CD8-positive, alpha-beta memory T cell (primary cell): ENCODE data around the gene CNKSR2. TPM values are rescaled to one million over a fixed set of nuclear protein-coding genes. Genes with fewer than 3 reads are reported as not detected.

Experiments
- CTCF ChIA-PET: fragments of 350-600 bp; sonication (Branson Sonifier 250); formaldehyde crosslinking; loops from one replicate; lab custom pipeline; 2021; ENCODE audit warnings: antibody characterized with exemption; lab: Charles Lee
- POLR2A ChIA-PET: fragments of 350-600 bp; sonication (Branson Sonifier 250); formaldehyde crosslinking; loops from one replicate; lab custom pipeline; 2021; ENCODE audit warnings: antibody characterized with exemption; lab: Charles Lee
- DNase-seq, 5 donors: peaks; one replicate each; pipeline versions ENCODE4 v3.0.0 to v3.0.0-alpha.2; 2020 to 2022; ENCODE audit warnings: mixed read lengths in 1 of 5
- H3K27ac ChIP-seq: one replicate; pipeline ENCODE4 v1.7.0; 2013; ENCODE audit warnings: low read depth, mild to moderate bottlenecking, low read length, moderate library complexity
- H3K27me3 ChIP-seq: 2 replicates; pipeline ENCODE4 v1.7.0; 2013; ENCODE audit warnings: low read length, mild to moderate bottlenecking; ENCODE audit not compliant: insufficient read depth, poor library complexity, severe bottlenecking
- H3K36me3 ChIP-seq: 2 replicates; pipeline ENCODE4 v1.7.0; 2013; ENCODE audit warnings: mild to moderate bottlenecking, low read length, moderate library complexity; ENCODE audit not compliant: insufficient read depth
- H3K4me1 ChIP-seq: 2 replicates; pipeline ENCODE4 v1.7.0; 2013; ENCODE audit warnings: mild to moderate bottlenecking, low read length, moderate library complexity; ENCODE audit not compliant: insufficient read depth
- H3K4me3 ChIP-seq: 2 replicates; pipeline ENCODE4 v1.7.0; 2013; ENCODE audit warnings: mild to moderate bottlenecking, low read length
- H3K9me3 ChIP-seq: 2 replicates; pipeline ENCODE4 v1.7.0; 2013; ENCODE audit warnings: mild to moderate bottlenecking, low read length
- H3K27ac Mint-ChIP-seq, 8 donors: one replicate each; pipeline ENCODE4 v1.8.0; 2020 to 2021; ENCODE audit warnings: mixed read lengths in 8 of 8, mild to moderate bottlenecking in 6 of 8, inconsistent platforms in 3 of 8, moderate library complexity in 3 of 8
- H3K27me3 Mint-ChIP-seq, 2 donors: one replicate each; pipeline ENCODE4 v1.8.0; 2020 to 2021; ENCODE audit warnings: mixed read lengths in 2 of 2, mild to moderate bottlenecking in 1 of 2, moderate library complexity in 1 of 2
- H3K36me3 Mint-ChIP-seq, 3 donors: one replicate each; pipeline ENCODE4 v1.8.0; 2020 to 2021; ENCODE audit warnings: mixed read lengths in 3 of 3, inconsistent platforms in 1 of 3, mild to moderate bottlenecking in 1 of 3
- H3K4me1 Mint-ChIP-seq, 3 donors: one replicate each; pipeline ENCODE4 v1.8.0; 2020 to 2021; ENCODE audit warnings: mixed read lengths in 3 of 3, inconsistent platforms in 1 of 3, mild to moderate bottlenecking in 1 of 3
- H3K4me3 Mint-ChIP-seq, 7 donors: one replicate each; pipeline ENCODE4 v1.8.0; 2020 to 2021; ENCODE audit warnings: mixed read lengths in 7 of 7, mild to moderate bottlenecking in 6 of 7, moderate library complexity in 4 of 7, inconsistent platforms in 2 of 7
- H3K9me3 Mint-ChIP-seq, 5 donors: one replicate each; pipeline ENCODE4 v1.8.0; 2020 to 2022; ENCODE audit warnings: mixed read lengths in 5 of 5, mild to moderate bottlenecking in 3 of 5, moderate library complexity in 2 of 5, inconsistent platforms in 1 of 5
- polyA plus RNA-seq: library from polyadenylated mRNA; unstranded; fragments of 300-500 nt; fragmentation: Illumina TruSeq; gene quantifications from one replicate; pipeline ENCODE4 v1.2.3, GENCODE V29; 2021
- total RNA-seq, 2 experiments: library from RNA; stranded (reverse); gene quantifications; one replicate each; pipeline ENCODE4 v1.2.3, GENCODE V29; 2021

Gene CNKSR2
- total and polyA plus RNA-seq, 3 experiments from 2014 or later, result 4.1 to 5.8 (median 4.2) TPM

DNA sequence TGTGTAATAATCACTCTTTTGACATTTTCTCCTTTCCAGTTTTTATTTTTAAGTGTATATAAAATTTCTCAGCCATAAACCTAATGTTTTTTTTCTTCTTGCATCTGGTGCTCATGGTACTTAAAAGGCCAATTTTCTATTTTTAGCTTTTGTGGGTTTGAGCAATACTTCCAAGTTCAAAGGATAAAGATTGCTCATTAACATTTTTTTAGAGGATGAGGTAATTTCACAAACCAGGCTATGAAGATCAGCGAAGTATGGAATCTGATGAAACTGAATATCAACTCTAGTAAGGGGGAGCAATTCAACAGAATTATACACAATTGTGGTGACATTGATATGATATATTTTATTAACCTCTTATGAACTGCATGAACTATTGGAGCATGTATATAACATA lies 309.7 kb downstream of the CNKSR2 start:
- Mint-ChIP-seq H3K4me1 (no peaks in the 10 kb centered on the region), H3K9me3 (peaks cover 0 to 2% (median 0%) of the 10 kb centered on the region in 5 donors), H3K4me3 (no peak overlapping the region), H3K36me3 (no peaks in the 10 kb centered on the region), H3K27ac (no peak overlapping the region), H3K27me3 (peaks cover 3 to 6% of the 10 kb centered on the region in 2 donors)
- no peak for DNase-seq
- no peaks in the 10 kb centered on the region for H3K4me1 ChIP-seq
- no peaks in the 10 kb centered on the region for H3K9me3 ChIP-seq
- no peaks in the 10 kb centered on the region for H3K36me3 ChIP-seq
- H3K4me3 ChIP-seq, result no peak overlapping the region
- POLR2A ChIA-PET, result no interaction called here
- CTCF ChIA-PET, result no interaction called here
- no peaks in the 10 kb centered on the region for H3K27me3 ChIP-seq
- no peak overlapping the region for H3K27ac ChIP-seq

GRCh38 chrX:21691512-21692018 lies 317.3 kb downstream of the CNKSR2 start:
- no peak for DNase-seq
- Histone ChIP-seq H3K4me3 (no peak overlapping the region), H3K9me3 (no peaks in the 10 kb centered on the region), H3K4me1 (no peaks in the 10 kb centered on the region), H3K27ac (no peak overlapping the region), H3K36me3 (no peaks in the 10 kb centered on the region), H3K27me3 (no peaks in the 10 kb centered on the region)
- no peak overlapping the region for H3K27ac Mint-ChIP-seq
- H3K9me3 Mint-ChIP-seq, result peaks cover 0 to 5% (median 0%) of the 10 kb centered on the region in 5 donors
- H3K27me3 Mint-ChIP-seq, result no peaks in the 10 kb centered on the region
- POLR2A ChIA-PET, result no interaction called here
- no peak overlapping the region for H3K4me3 Mint-ChIP-seq
- CTCF ChIA-PET, result no interaction called here
- H3K4me1 Mint-ChIP-seq, result no peaks in the 10 kb centered on the region
- H3K36me3 Mint-ChIP-seq, result no peaks in the 10 kb centered on the region

DNA sequence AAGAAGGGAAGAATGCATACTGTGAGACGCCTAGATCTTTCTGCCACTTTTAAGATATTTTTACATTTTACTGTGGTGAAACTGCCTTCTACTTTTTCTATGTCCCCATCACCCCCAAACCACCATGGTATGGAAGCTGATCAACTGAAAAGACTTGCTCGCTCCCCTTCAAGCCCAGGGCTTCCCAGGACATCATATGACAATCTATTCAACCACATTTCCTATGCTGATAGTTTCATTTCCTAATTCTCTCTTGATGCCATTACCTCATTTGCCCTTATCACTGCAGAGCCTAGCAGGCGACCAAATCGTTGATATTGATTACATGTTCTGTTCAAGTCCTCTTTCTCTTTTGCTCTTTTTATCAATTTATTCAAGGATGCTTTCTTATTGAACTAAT lies 324.1 kb downstream of the CNKSR2 start:
- POLR2A ChIA-PET, result no interaction called here
- Histone ChIP-seq H3K4me3 (no peak overlapping the region), H3K4me1 (no peaks in the 10 kb centered on the region), H3K27ac (no peak overlapping the region), H3K27me3 (no peaks in the 10 kb centered on the region), H3K9me3 (no peaks in the 10 kb centered on the region), H3K36me3 (no peaks in the 10 kb centered on the region)
- Mint-ChIP-seq H3K36me3 (no peaks in the 10 kb centered on the region), H3K4me3 (no peak overlapping the region), H3K9me3 (peaks cover 0 to 7% (median 0%) of the 10 kb centered on the region in 5 donors), H3K27ac (no peak overlapping the region), H3K27me3 (peaks cover 0 to 5% of the 10 kb centered on the region in 2 donors), H3K4me1 (no peaks in the 10 kb centered on the region)
- no peak for DNase-seq
- CTCF ChIA-PET, result no interaction called here

DNA sequence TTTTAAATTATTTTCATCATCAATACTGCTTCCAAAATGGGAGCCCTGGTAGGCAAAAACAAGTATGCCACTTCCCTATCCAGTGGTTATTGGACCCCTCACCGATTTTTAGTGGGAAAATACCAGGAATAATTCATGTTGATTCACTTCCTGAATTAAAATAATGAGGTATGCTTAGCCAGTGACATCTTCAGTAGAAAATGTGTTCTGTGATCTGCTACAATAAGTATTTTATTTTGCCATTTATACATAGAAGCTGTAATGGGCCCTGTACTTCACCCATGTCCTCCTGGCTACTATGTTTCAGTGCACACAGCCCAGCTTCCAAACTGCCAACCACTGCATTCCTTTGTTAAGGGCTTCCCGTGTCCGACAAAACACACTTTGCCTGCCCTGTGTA lies 324.9 kb downstream of the CNKSR2 start:
- H3K4me3 Mint-ChIP-seq, result no peak overlapping the region
- ChIA-PET CTCF (no interaction called here), POLR2A (no interaction called here)
- no peak overlapping the region for H3K4me3 ChIP-seq
- no peaks in the 10 kb centered on the region for H3K36me3 ChIP-seq
- H3K4me1 ChIP-seq, result no peaks in the 10 kb centered on the region
- H3K9me3 ChIP-seq, result no peaks in the 10 kb centered on the region
- H3K4me1 Mint-ChIP-seq, result no peaks in the 10 kb centered on the region
- H3K27me3 ChIP-seq, result no peaks in the 10 kb centered on the region
- no peak overlapping the region for H3K27ac ChIP-seq
- DNase-seq, result no peak
- H3K27me3 Mint-ChIP-seq, result peaks cover 0 to 5% of the 10 kb centered on the region in 2 donors
- H3K36me3 Mint-ChIP-seq, result no peaks in the 10 kb centered on the region
- no peak overlapping the region for H3K27ac Mint-ChIP-seq
- peaks cover 0 to 7% (median 0%) of the 10 kb centered on the region in 5 donors for H3K9me3 Mint-ChIP-seq

DNA sequence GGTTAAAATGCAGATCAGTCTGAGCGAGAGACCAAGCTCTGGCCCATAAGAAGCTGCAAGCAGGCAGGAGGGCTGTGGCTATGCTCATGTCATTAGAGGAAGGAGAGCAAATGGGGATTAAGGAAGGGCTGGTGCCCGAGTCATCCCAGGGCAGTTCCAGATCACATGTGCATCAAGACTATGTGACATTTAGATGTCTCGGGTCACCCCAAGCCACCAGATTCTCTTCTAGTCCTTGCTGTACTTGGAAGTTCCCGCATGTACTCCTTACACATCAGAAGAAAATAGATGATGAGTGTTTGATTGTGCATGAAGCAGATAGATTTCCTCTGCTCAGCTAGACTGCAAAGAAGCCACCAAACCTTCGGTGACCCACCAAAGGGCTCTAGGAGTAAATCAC lies 326.1 kb downstream of the CNKSR2 start:
- H3K9me3 ChIP-seq, result no peaks in the 10 kb centered on the region
- Mint-ChIP-seq H3K36me3 (no peaks in the 10 kb centered on the region), H3K27me3 (peaks cover 0 to 5% of the 10 kb centered on the region in 2 donors), H3K4me1 (no peaks in the 10 kb centered on the region), H3K9me3 (peaks cover 0 to 7% (median 0%) of the 10 kb centered on the region in 5 donors), H3K27ac (no peak overlapping the region), H3K4me3 (no peak overlapping the region)
- ChIA-PET POLR2A (no interaction called here), CTCF (no interaction called here)
- no peaks in the 10 kb centered on the region for H3K36me3 ChIP-seq
- no peaks in the 10 kb centered on the region for H3K27me3 ChIP-seq
- H3K4me1 ChIP-seq, result no peaks in the 10 kb centered on the region
- H3K27ac ChIP-seq, result no peak overlapping the region
- DNase-seq, result no peak
- no peak overlapping the region for H3K4me3 ChIP-seq

- CTCF ChIA-PET, result no interaction called here
- Mint-ChIP-seq H3K27ac (no peak overlapping the region), H3K36me3 (no peaks in the 10 kb centered on the region), H3K4me1 (no peaks in the 10 kb centered on the region), H3K27me3 (peaks cover 0 to 5% of the 10 kb centered on the region in 2 donors), H3K4me3 (no peak overlapping the region), H3K9me3 (peaks cover 0 to 3% (median 0%) of the 10 kb centered on the region in 5 donors)
- Histone ChIP-seq H3K4me3 (no peak overlapping the region), H3K27me3 (no peaks in the 10 kb centered on the region), H3K36me3 (no peaks in the 10 kb centered on the region), H3K9me3 (no peaks in the 10 kb centered on the region), H3K27ac (no peak overlapping the region), H3K4me1 (no peaks in the 10 kb centered on the region)
- DNase-seq, result no peak
- POLR2A ChIA-PET, result no interaction called here
These were observed 326.7 kb downstream of the CNKSR2 start for GRCh38 chrX:21700967-21701366.

- H3K27me3 Mint-ChIP-seq, result peaks cover 0 to 5% of the 10 kb centered on the region in 2 donors
- peaks cover 0 to 6% (median 0%) of the 10 kb centered on the region in 5 donors for H3K9me3 Mint-ChIP-seq
- Histone ChIP-seq H3K27ac (no peak overlapping the region), H3K36me3 (no peaks in the 10 kb centered on the region), H3K9me3 (no peaks in the 10 kb centered on the region), H3K4me1 (no peaks in the 10 kb centered on the region), H3K27me3 (no peaks in the 10 kb centered on the region), H3K4me3 (no peak overlapping the region)
- no peak for DNase-seq
- ChIA-PET POLR2A (no interaction called here), CTCF (no interaction called here)
- no peak overlapping the region for H3K4me3 Mint-ChIP-seq
- no peaks in the 10 kb centered on the region for H3K4me1 Mint-ChIP-seq
- H3K27ac Mint-ChIP-seq, result no peak overlapping the region
- H3K36me3 Mint-ChIP-seq, result no peaks in the 10 kb centered on the region
These were observed 328.5 kb downstream of the CNKSR2 start for GRCh38 chrX:21702725-21703124.
